HG03025 (cell line): ENCODE results near the gene DROSHA.

Source experiments
- ATAC-seq: cut with Tn5 transposase; IDR thresholded peaks from one replicate; pipeline ENCODE4 v1.9.1; 2021; ENCODE audit warnings: mild to moderate bottlenecking, moderate library complexity; ENCODE audit not compliant: unreplicated experiment, low FRiP score

The DROSHA gene

GRCh38 chr5:31359839-31360238 lies 172.1 kb downstream of the DROSHA start:
- ATAC-seq, result no peak

DNA sequence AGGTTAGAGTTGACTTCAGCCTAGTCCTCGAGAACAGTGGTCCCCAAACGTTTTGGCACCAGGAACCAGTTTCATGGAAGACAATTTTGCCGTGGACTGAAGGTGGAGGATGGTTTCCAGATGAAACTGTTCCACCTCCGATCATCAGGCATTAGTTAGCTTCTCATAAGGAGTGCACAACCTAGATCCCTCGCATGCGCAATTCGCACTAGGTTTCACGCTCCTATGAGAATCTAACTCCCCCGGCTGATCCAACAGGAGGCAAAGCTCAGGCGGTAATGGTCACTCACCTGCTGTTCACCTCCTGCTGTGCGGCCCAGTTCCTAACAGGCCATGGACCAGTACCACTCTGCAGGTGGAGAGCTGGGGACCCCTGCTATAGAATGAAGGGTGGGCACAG lies 174.9 kb downstream of the DROSHA start:
- no peak for ATAC-seq

DNA sequence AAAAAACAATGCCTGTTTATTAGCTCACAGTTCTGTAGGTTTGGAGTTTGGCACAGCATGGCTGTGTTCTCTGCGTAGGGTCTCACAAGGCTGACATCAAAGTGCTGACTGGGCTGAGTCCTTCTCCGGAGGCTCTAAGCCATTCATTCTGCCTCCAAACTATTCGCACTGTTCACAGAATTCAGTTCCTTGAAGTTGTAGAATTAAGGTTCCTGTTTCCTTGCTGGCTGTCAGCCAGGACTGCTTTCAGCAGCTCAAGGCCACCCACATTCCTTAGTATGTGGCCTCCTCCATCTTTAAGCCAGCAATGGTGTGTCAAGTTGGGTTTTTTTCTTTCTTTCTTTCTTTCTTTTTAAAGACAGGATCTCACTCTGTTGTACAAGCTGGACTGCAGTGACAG lies 176.6 kb downstream of the DROSHA start:
- no peak for ATAC-seq
